GM12892 (cell line): ENCODE measurements around the gene CRYBG1.
"Not testable (repeated sequence)": the region's sequence is repeated elsewhere in the genome, so short reads cannot be mapped to it uniquely, and the experiment has no call there.

Source experiments
- DNase-seq: peaks from one replicate; pipeline ENCODE4 v3.0.0; 2011; ENCODE audit not compliant: insufficient read length
- FAIRE-seq: peaks from 2 replicates; lab custom pipeline; 2011; peaks lifted over from hg19 to GRCh38; lab: Jason Lieb, UNC
- POLR2A ChIP-seq: IDR thresholded peaks from 2 replicates; pipeline ENCODE4 v1.6.1; 2011; ENCODE audit warnings: low read depth, low read length, control low read depth
- POLR2AphosphoS5 ChIP-seq: IDR thresholded peaks from 2 replicates; pipeline ENCODE4 v1.6.1; 2011; ENCODE audit warnings: low read depth, low read length, control low read depth
- TAF1 ChIP-seq: IDR thresholded peaks from 2 replicates; pipeline ENCODE4 v1.6.1; 2011; ENCODE audit warnings: low read depth, mild to moderate bottlenecking, control low read depth, low read length, borderline replicate concordance

Gene CRYBG1

DNA sequence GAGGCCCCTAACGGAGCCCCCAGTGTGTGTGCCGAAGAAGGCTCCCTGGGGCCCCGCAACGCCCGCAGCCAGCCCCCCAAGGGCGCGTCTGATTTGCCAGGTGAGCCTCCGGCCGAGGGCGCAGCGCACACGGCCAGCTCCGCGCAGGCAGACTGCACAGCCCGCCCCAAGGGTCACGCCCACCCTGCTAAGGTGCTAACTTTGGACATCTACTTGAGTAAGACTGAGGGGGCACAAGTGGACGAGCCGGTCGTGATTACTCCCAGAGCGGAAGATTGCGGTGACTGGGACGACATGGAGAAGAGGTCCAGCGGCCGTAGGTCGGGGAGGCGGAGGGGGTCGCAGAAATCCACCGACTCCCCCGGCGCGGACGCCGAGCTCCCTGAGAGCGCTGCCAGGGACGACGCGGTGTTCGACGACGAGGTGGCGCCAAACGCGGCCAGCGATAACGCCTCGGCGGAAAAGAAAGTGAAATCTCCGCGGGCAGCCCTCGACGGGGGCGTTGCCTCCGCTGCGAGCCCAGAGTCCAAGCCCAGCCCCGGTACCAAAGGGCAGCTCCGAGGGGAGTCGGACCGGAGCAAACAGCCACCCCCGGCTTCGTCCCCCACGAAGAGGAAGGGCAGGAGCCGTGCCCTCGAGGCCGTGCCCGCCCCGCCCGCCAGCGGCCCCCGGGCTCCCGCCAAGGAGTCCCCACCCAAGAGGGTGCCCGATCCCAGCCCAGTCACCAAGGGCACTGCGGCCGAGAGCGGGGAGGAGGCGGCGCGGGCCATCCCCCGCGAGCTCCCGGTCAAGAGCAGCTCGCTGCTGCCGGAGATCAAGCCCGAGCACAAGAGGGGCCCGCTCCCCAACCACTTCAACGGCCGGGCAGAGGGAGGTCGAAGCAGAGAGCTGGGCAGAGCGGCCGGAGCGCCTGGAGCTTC, 151.8 kb downstream of the CRYBG1 start:
- DNase-seq (peak; percentile 57), FAIRE-seq (peak; percentile 85)
- TF ChIP-seq POLR2AphosphoS5 (no peak), TAF1 (0 out of 2 replicates have a peak, but pooled peaks have one; percentile 18), POLR2A (peak; percentile 55; the same call in 1 of the 2 replicates)

DNA sequence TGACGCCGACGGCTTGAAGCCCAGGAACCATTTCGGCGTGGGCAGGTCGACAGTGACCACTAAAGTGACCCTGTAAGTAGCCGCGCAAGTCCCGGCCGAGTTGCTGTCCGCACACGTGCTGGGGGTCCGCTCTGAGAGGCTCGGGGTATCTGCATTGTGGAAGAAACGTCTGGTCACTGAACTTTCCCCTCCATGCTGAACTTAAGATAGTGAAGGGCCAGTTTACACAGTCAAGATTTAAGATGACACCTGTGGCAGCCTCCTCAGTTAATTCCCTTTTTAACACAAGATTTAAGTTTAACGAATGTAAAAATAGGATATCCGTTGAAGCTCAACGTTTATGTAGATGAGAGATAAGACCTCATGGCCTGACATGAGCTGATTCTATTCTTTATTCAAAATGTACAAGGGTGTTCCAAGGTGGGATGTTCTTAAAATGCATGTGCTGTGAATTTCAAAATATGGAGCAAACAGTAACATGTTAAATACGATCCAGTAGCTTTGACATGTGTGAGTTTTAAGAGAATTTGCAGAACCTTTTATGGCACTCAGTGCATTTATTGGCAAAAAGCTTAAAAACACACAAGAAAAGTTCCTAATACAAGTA, 152.6 kb downstream of the CRYBG1 start:
- no peak; the same call in 1 of the 2 replicates for TF ChIP-seq POLR2A
- TF ChIP-seq TAF1: no peak
- TF ChIP-seq POLR2AphosphoS5: no peak
- DNase-seq: no peak
- peak; percentile 60 for FAIRE-seq

GRCh38 chr6:106513808-106514582, 153.5 kb downstream of the CRYBG1 start:
- DNase-seq (no peak), FAIRE-seq (peak; percentile 57)
- TF ChIP-seq POLR2AphosphoS5: no peak
- no peak for TF ChIP-seq TAF1
- no peak for TF ChIP-seq POLR2A

DNA sequence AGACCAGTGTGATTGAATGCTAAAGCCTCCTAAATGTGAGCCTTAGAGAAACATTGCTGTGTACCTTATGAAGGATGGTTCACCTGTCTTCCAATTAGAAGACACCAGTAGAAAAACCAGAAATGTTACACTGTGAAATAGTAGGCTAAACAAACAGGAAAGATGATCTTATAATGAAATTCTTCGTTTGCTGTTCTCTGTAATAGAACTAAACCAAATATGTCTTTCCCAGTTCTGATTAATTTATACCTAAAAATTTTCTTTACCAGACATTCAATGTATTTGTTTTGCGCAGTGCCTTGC, 154.0 kb downstream of the CRYBG1 start:
- FAIRE-seq (no peak), DNase-seq (no peak)

DNA sequence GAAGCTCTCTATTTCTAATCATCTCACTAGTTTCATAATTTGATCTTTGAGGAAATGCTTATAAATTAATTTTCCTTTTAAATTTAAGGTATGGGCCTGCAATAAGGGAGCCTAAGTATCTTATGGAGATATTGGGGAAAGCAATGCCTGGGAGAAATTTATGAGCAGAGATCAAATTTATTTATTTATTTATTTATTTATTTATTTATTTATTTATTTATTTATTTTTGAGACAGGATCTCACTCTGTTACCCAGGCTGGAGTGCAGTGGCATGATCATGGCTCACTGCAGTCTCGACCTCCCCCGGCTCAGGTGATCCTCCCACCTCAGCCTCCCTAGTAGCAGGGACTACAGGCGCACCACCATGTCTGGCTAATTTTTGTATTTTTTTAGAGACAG, 155.1 kb downstream of the CRYBG1 start:
- not testable (repeated sequence) for FAIRE-seq

More for the DNA sequence above, 154.0 kb downstream of the CRYBG1 start:
- TF ChIP-seq TAF1: no peak
- TF ChIP-seq POLR2A: no peak
- TF ChIP-seq POLR2AphosphoS5: no peak

DNA sequence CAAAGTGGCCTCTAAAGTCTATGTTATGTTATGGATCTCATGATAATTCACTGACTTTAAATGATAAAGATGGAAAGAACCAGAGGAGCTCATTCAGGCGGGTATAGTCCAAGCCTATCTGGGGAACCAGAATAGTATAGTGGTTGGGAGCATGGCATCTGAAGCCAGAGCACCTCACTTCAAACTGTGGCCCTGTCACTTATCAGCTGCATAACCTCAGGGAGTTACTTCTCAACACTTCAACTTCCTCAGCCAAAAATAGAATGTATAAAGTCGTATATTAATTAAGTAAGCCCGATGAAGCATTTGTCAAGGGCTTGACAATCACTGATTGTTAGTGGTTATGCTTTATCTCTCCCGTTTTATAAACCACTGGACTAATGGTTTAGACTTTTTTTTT, 156.1 kb downstream of the CRYBG1 start:
- no peak for TF ChIP-seq TAF1
- TF ChIP-seq POLR2A: no peak
- TF ChIP-seq POLR2AphosphoS5: no peak
- DNase-seq: no peak
- no peak for FAIRE-seq

More for the DNA sequence above, 155.1 kb downstream of the CRYBG1 start:
- not testable (repeated sequence) for DNase-seq

DNA sequence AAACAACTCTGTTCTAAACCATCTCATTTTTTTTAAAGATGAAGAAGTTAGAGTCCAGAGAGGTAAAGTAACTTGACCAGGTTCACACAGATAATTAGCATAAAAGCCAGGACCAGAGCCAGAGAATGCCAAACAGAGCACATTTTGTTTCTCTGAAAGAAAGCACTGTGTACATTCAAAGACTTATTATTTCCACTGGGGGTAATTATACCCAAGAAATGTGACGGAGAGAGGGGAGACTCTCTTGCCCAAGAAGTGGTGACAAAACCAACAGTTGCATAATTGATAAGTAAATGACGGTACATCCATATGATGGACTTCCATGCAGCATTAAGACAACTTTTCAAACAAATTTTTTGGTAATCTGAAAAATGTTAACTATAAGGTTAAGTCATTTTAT, 157.2 kb downstream of the CRYBG1 start:
- DNase-seq (no peak), FAIRE-seq (no peak)
- TF ChIP-seq TAF1: no peak
- TF ChIP-seq POLR2AphosphoS5: no peak
- TF ChIP-seq POLR2A: no peak

- no peak for TF ChIP-seq POLR2A
- no peak for TF ChIP-seq POLR2AphosphoS5
- no peak for TF ChIP-seq TAF1
- DNase-seq (no peak), FAIRE-seq (no peak)
Observed at GRCh38 chr6:106518748-106519147, 158.2 kb downstream of the CRYBG1 start.

DNA sequence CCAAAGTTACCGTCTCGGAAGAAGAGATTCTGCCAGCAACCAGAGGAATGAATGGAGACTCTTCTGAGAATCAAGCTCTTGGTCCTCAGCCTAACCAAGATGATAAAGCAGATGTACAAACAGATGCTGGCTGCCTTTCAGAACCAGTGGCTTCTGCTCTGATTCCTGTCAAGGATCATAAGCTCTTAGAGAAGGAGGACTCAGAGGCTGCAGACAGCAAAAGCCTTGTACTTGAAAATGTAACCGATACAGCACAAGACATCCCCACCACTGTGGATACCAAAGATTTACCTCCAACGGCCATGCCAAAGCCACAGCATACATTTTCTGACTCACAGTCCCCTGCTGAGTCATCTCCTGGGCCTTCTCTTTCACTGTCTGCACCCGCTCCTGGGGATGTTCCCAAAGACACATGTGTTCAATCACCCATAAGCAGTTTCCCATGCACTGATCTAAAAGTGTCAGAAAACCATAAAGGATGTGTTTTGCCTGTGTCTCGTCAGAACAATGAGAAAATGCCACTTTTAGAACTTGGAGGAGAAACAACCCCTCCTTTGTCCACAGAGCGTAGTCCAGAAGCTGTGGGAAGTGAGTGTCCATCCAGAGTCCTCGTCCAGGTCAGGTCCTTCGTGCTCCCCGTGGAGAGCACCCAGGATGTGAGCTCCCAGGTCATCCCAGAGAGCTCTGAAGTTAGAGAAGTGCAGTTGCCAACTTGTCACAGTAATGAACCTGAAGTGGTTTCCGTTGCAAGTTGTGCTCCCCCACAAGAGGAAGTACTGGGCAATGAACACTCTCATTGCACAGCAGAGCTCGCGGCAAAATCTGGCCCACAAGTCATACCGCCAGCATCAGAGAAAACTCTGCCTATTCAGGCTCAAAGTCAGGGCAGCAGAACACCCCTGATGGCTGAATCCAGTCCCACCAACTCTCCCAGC, 159.2 kb downstream of the CRYBG1 start:
- FAIRE-seq (peak; percentile 96), DNase-seq (no peak)
- TF ChIP-seq POLR2AphosphoS5 (peak; percentile 74), POLR2A (peak; percentile 68), TAF1 (peak; percentile 65; the same call in 1 of the 2 replicates)

- peak; percentile 88 for FAIRE-seq
- TF ChIP-seq TAF1: no peak
- peak; percentile 40; the same call in 1 of the 2 replicates for TF ChIP-seq POLR2A
- peak; percentile 68 for TF ChIP-seq POLR2AphosphoS5
- DNase-seq: no peak
Observed at GRCh38 chr6:106520711-106521401, 160.3 kb downstream of the CRYBG1 start.
